HG03039 (cell line): ENCODE measurements around the gene AIG1.
"Not testable (repeated sequence)": the region's sequence is repeated elsewhere in the genome, so short reads cannot be mapped to it uniquely, and the experiment has no call there.

Experiments
- ATAC-seq: cut with Tn5 transposase; IDR thresholded peaks from one replicate; pipeline ENCODE4 v1.9.1; 2021; ENCODE audit warnings: mild to moderate bottlenecking, moderate library complexity; ENCODE audit not compliant: unreplicated experiment

The AIG1 gene

DNA sequence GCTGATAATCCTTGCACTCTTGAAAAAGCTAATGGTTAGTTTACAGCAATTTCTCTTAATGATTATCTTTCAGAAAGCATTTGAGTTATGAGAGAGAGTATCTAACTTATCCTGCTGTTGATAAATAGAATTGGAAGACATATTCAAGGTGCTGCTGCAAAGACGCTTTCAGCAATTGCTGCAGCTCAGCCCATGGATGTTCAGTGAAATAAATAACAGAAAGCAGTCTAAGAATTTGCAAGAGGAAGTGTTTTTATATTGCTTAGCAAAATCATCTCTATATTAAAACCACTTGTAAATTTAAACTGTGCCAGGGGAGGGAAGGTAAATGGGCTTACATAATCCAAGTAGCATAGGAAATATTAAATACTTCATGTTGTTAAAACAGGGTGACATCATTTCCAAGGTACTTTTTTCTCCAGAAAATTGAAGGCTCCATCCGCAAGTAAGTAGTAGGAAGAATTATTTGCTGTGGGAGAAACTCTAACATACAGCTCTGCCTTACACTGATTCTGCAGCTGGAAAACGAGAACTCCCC lies 201.3 kb downstream of the AIG1 start:
- ATAC-seq: no peak

DNA sequence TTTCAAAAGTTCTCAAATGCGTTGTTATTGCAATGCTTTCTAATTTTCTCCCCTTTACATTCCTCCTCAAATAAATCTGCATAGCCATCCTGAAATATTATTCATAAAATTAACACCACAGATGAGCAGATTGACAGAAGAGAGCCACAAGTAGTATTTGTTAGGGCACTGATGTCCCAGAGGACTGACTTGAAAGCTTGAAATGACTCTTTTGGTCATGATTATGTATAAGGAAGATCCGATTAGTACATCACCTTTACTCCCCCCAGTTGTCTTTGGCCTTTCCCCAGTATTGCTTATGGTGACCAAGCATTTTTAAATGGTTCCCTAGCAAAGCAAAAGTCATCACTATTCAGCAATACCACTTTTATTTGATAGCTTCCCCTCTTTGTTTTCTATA lies 202.2 kb downstream of the AIG1 start:
- ATAC-seq: no peak

DNA sequence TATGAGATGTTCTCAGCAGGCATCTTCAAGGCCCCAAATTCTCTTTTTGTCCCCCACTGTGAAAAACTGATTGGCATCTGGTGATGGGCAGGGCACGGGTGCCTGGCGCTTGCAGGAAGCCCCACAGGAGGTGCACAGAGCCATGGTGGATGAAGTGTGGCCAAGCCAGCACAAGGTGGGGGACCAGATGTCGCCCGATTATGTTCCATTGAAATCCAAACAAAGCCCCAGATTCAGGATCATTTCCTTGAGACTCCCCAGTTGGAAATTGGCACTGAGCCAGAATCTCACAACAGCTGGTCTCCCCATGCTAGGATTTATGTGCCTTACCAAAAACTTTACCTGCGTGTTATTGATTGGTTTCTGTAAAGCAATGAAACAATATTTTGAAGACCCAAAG lies 203.7 kb downstream of the AIG1 start:
- ATAC-seq: no peak

DNA sequence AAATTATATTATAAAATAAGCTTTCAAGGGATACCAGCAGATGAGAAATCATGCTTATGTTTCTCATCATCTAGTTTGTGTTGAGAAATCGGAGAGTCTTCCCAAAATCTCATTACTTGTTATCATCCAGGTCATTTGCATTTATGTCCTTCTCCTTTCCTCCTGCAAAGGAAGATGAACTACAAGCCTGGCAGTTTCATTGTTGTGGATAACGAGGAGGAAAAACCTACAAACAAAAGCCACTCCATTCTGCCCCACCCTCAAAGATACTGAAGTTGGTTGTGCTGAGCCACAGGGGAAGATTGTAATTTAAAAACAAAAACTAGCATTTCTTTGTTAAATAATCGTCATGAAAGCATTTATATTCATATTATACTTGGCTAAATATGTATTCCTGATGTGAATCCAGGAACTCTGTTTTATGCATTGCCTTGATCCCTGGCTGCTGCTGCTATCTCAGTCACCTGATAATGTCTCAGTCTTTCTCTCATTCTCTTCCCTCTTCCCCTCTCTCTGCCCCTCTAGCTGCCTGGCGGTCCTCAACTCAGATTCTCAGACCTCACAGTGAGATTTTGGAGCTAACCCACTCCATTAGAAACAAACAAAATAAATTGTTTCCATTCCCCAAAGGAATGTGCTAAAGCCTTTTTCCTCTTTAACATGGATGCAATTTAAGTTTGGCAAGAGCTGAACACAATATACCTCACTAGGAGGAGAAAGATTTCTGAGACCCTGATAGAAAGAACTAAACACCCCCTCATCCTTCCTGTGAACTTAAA lies 204.5 kb downstream of the AIG1 start:
- ATAC-seq: no peak

DNA sequence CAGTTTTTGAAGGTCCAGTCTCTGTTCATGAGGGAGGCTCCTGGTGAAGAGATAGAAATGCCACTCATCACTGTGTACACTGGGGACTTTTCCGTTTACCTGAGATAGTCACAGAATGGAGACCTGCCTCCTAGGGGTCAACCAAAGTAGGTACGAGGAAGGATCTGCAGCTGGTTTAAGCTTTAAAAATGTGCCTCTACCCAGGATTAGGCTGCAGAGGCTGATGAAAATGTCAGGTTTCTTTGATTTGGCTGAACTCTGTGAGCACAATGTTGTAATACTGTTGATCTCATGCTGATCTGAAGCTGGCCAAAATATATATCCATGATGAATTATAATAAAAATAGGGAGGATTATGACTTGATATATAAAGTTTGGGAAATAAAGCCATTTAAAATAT lies 207.1 kb downstream of the AIG1 start:
- no peak for ATAC-seq

DNA sequence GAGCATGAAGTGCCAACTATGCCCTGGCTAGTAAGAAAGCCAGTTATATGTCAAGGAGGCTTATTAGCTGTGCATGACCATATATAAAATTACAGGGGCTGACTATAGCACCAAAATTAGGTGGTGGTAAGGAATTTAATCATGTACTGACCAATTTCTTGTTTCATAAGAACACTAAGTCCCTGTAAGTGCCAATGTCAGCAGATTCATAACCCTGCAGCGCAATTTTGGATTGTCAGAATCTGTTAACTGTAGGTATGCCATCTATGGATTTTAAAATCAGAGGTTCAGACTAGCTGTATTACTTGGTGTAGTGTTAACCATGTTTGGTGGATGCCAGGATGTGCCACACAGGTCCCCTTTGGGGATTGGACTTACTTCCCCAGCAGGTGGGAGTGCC lies 207.8 kb downstream of the AIG1 start:
- no peak for ATAC-seq

DNA sequence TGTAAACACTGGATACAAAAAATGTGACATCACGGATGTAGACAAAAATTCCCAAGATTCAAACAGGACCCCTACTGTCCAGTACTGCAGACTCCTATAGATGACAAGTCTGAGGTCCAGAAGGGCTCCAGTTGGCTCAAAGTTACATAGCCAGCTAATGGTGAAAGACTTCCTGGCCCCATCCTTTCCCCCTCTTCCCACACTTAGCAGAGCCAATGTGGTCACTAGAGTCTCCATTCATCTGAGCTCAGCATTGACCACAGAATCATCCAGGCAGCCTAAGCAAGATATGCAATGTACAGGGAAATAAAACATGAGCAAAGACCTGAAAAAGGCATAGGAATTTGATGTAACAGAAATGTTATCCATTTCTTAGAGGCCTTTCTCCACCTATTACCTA lies 209.3 kb downstream of the AIG1 start:
- no peak for ATAC-seq

DNA sequence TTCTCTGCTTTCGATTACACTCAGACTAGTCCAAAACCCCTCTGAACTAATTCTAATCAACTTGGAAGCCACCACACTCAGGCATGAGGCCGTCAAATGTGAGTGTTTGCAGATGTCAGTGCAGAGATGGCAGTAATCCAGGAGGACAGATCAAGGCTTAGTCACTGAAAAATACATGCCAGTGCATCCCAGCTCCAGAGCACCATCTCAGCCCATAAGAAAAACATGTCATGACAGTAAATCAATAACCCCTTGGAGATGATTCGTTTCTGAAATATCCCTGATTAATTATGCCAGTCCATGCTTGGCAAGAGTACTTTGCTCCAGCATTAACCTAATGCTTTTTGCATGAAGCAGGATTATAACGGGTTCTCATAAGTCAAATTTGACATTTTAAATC lies 210.3 kb downstream of the AIG1 start:
- ATAC-seq: no peak

DNA sequence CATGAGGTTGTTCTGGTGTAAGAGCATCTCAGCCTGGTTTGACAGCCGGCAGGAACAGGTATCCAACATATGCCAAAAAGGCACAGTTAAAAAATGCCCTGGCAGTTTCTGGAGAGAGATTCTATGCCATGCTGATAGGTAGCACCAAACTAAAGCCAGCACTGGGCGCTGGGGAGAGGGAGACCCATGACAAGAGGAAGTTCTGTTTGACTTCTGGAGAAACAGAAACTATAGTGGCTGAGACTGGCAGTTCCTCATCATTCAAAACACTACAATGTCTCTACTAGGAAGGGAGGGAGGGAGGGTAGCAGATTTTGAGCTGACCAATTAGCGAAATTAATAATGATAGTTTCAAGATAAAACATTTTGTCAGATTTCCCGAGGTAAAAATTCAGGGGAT lies 215.7 kb downstream of the AIG1 start:
- ATAC-seq: peak; percentile 98

DNA sequence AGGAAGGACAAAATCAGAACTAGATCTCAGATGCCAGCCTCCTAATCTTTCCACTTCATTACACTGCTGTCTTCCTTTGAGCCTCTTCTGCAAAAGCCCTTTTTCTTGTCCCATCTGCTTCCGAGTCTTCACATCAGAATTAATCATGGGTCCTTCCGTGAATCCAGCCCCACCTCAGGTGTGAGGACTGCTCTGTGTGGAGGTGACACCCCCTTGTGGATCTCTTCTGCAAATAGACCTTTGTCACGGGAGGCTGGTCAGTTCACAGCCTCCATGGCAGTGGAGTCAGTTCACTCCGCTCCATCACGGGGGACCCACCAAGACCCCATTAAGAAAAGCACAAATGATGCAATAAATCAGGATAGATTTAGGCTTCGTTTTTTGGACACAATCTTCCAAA lies 218.7 kb downstream of the AIG1 start:
- ATAC-seq: no peak

DNA sequence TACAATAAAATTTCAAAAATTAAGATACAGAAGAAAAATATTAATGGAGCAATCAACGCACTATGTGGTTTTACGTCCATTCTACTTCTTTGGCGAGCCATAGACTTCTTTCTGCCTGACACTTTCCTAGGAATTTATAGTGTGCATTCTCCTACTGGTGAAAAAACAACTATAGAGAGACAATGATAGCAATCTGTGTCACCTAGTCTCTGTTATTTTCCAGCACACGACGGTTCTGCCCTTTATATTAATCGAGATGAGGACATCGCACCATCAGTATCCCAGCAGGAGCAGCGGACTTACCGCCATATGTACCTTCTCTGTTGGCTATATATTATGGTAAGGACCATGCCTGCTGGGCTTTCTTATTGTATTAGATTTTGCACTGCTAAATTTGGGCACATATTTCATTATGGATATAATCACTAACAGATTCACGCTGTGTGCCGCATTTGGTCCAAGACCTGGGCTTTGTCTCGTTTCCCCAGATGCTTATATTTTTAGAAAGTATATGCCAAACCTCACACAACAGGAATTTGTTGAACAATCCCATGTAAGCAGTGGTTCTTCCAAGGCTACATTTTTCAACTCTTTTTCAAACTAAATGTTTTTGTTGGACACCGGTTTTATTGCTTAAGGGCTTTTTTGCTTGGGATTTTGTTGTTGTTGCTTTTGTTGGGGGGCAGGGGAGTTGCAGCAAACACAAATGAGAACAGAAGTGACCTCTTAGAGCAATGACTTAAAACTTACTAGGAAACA lies 223.4 kb downstream of the AIG1 start:
- ATAC-seq: no peak

DNA sequence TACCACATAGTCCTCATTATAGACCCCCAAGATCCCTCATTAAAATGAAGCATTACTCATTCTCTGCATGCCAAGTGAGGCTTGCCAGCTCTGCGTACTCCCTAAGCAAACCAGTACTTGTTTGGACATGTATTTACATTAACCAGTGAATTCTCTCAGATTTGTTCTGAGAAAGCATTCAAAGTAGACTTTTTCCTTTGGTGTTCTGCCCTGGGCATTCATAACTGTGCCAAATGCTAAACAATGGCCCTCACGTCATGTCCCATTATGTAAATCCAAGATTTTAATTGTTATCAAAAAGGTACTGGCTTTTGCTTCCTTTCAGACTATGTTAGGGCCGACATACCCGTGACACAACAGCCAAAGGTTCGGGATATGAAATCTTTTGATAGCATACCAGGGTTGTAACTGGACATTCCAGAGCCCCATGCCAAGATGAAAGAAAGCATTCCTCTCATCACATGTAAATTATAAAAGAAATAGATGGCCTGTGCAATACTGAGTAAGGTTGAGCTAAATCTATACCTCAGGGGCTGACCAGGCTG lies 225.6 kb downstream of the AIG1 start:
- ATAC-seq: no peak

DNA sequence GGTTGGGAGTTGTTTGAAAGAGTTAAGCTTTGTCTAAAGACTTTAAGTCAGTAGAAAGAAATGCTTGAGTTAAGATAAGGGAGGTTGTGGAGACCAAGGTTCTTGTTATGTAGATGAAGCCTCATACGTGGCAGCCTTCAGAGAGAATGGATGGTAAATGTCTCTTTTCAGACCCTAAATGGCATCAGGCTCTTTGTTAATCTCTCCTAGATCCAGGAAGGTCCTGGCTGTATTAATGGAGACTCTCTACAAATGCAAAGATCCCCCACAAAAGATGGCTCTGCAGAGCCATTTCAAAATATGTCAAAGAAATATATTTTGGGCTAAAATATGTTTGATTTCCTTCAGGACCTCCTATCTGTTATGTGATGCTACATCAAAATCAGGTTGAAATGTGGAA lies 228.2 kb downstream of the AIG1 start:
- ATAC-seq: no peak

DNA sequence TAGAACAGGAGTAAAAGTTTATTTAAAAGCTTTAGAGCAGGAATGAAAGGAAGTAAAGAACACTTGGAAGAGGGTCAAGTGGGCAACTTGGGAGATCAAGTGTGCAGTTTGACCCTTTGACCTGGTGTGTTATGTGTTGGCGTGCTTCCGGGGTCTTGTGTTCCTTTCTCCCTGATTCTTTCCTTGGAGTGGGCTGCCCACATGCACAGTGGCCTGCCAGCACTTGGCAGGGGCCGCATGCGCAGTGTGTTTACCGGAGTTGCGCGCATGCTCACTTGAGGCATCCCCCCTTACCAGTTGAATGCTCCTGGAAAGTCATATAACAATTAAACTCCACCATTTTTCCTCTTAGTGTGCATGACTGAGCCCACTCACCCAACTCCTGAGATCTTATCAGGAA lies 229.5 kb downstream of the AIG1 start:
- ATAC-seq: no peak

DNA sequence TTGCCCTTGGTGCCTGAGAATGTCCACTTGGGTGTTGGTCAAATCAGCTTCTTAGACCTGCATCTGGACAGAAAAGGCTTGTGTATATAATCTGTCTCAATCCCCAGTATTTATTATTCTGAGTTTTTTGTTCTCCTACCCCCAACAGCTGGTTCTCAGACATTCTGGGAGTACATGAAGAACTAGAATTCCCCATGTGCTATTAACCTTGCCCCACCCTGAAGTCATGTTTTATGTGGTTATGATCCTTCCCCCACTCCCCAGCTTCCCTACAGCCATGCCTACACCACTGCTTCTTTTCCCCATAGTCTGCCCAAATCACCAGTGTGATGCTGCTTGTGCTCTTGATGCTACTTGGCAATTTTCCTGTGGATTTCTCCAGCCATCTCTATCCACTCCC lies 232.8 kb downstream of the AIG1 start:
- no peak for ATAC-seq

DNA sequence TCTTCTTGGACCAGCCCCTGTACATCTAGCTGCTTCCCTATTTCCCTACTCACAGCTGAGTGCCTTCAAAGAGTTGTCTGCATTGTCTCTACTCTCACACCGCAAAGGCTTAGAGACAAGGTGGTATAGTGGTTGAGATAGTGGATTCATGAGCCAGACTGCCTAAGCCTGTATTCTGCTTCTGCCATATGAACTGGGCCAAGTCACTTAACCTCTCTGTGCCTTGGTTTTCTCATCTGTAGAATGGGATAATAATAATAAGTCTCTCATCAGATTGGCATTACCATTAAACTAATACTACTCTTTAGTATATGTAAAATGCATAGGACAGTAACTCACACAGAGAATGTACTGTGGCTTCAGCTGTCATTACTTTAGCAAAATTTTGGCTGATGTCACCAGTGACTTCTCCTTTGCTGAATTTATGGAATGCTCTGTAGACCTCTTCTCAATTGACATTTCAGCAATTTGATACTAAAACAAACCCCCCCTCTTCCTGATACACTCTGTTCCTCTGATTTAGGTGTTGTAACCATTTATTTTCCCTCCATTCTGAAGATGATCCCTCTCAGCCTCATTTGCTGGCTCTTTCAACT lies 233.7 kb downstream of the AIG1 start:
- no peak for ATAC-seq

DNA sequence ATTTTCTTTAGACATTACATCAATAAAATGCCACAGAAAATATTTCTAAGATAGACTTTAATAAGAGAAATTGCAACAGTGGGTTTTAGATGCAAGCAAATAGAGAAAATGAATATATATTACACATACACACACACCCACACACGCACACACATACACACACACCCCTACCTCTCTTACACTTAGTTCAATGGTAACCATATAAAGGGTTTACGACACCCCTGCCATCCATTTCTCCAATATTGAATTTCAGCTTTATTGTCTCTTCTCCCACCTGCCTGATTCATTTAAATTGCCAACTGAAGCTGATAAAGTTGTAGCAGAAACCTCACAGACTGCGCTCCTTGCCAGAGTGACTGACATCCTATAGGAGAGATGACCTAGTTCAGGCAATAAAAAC lies 235.2 kb downstream of the AIG1 start:
- ATAC-seq: no peak

DNA sequence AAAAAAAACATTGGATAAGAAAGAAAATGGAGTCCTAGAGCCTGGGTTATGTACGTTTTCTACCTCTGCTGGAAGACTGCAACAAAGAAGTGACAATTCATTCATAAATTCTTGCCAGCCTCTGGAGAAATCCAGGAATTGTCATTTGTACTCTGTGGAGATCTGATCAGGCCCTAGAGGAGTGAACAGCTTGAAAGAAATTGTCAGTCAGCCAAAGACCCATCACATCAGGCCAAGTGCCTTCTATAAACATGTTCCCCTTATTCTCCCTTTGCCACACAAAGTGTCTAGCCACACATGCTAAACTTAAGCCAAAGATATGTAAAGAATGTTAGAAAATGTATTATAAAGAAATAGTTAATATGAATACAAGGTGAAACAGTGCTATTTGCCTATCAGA lies 237.4 kb downstream of the AIG1 start:
- no peak for ATAC-seq

DNA sequence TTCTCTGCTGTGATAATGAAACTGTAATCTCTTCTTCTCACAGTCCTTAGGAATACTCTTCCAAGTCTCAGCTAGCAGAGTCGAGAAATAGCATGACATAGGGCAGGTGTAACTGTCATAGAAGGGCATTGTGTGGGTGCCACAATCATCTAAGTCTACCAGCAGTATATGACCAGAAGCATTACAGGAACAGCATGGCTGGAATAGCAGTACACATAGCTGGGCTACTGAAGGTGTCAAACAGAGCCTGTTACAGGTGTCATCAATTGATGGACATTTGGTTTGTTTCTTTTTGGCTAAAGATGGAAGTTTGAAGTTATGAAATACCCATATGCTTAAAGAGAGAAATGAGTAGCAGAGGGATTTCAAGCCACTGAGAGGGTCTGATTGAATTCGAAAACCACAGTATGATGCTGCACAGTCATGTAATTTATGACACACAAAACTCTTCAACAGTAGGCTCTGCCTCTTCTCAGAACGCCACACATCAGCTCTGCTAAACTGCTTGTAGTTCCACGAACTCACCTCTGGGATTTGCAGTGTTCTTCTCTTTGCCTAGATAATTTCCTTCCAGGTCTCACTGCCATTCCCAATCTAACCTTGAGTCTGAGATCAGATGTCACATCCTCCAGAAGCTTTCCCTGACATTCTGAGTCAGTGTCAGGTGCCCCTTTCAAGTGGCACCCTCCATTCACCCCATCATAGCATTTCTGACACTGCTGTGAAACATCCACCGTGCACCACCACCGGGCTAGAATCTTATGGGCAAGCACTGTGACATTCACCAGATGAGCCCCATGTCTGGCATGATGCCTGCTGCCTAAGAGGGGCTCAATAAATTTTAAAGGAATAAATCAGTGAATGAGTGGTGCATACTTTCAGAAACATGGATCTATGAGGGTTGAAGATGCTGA lies 238.8 kb downstream of the AIG1 start:
- ATAC-seq: peak; percentile 91

DNA sequence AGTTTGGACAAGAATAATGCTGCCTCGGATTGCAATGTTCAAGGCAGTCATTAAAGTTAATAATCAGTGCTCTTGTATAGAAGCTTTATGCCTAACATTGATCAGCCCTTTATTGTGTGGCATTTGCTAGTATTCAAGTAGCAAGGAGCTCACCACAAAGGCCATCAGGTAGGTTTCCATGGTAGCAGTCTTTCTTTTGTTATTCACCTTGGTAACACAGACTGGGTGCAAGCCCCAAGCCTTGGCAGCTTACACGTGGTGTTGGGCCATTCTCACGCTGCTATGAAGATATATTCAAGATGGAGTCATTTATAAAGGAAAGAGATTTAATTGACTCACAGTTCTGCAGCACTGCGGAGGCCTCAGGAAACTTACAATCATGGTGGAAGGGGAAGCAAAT lies 240.5 kb downstream of the AIG1 start:
- ATAC-seq: no peak

DNA sequence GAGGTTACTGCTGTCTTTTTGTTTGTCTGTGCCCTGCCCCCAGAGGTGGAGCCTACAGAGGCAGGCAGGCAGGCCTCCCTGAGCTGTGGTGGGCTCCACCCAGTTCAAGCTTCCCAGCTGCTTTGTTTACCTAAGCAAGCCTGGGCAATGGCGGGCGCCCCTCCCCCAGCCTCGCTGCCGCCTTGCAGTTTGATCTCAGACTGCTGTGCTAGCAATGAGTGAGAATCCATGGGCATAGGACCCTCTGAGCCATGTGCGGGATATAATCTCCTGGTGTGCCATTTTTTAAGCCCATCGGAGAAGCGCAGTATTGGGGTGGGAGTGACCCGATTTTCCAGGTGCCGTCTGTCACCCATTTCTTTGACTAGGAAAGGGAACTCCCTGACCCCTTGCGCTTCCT lies 247.1 kb downstream of the AIG1 start:
- not testable (repeated sequence) for ATAC-seq
